ENCODE measurements around the gene CMTM7.

CMTM7 gene

DNA sequence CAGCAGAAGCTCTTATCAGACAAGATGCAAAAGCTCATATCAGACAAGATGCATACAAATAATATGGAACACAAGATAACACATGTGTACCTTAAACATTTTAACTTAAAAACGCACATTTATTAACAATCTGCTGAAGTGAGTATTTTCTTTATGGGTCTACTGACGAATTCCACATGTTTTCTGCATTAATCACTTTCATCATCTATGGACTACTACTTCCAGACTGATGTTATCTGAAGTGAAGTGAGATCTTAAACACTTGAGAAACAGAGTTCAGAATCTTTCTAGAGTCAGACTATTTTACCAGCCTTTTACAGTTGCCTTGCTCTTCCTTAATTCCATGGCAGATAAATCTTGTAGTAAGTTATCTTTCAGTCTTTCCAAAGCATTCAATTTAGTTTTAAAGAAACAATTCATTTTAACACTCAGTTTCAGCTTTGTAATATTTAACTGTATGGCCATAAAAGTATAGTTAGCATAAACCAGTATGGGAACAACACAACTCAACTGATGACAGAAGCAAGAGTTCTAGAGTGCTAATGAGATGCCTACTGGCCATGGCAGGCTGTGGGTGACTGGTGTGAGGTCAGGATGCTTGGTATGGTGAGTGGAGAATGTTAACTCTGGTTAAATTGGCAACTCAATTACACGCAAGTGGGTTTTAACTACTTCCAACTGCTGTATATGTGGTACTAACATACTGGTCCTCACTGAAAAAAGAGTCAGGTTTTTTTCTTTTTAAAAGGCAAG, 101.2 kb downstream of the CMTM7 start:
- no peak for DNase-seq (ENCODE audit: low spot score)

DNA sequence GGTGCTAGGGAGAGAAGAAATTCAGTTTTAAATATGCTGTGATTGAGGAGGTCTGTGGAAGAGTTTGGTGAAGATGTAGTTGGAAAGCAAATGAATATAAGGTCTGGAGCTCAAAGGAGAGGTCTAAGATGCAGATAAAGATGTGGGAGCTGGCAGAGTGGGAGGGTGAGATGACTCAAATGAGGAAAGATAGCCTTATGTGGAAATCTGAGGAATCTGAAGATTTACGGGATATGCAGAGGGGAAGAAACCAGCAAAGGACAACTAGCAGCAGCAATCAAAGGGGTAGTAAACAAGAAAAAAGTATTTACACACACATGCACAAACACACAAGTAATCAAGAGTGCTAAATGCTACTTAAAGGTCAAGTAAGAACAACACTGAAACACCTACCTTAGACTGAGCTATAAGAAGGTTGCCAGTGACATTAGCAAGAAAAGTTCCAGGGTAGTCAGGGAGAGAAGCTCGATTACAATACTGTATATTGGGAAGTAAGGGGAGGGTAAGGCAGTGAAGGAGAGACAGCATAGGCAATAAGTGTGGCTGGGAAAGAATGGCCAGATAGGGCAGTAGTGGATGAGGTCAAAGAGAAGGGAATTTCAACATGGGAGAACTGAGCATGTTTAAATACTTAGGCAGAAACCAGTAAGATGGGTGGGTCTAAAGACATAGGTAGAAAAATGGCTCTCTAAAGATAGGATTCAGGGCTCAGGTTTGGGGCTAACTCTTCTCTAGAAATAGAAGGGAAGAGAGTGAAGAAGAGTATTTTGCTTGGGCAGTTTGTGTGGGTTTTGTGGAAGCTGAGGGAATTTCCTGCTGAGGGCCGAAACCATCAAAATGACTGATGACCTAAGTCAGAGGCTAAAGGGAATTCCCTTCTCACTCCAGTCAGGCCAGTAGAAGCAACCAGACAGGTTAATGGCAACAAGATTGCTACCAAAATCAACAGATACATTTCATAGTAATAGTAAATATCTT, 102.1 kb downstream of the CMTM7 start:
- no peak for DNase-seq (ENCODE audit: low spot score)

DNA sequence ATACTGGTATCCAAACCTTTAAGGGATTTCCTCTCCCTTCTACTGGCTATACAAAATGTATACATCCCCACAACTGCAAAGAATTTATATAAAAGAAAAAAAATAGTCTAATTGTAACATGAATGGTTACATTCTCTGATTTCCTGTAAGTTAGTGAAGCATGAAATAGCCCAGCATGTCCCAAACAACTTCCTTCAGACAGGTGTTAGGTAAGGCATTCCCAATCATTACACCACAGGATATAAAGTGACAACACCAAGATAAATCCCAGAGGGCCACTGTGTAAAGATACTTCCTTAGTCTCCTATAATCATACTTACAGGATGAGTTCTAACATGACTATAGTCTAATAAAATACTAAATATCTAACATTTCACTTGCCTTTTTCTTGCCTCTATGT, 103.4 kb downstream of the CMTM7 start:
- DNase-seq (ENCODE audit: low spot score), result no peak

DNA sequence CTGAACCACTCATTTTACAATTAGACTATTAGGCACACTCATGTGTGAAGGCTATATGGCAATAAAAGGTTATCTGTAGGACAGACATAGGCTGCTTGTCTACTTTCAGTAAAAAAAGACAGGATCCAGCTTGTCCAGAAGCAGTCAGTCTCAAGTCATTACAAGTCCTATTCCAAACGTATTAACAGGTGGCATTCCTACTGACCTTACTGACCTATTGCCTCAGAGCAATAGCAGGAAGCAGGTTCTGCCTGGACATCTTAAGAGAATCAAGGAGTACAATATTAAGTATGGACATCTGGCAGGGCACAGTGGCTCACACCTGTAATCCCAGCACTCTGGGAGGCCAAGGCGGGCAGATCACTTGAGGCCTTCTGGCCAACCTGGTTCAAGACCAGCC, 104.0 kb downstream of the CMTM7 start:
- DNase-seq (ENCODE audit: low spot score), result no peak

DNA sequence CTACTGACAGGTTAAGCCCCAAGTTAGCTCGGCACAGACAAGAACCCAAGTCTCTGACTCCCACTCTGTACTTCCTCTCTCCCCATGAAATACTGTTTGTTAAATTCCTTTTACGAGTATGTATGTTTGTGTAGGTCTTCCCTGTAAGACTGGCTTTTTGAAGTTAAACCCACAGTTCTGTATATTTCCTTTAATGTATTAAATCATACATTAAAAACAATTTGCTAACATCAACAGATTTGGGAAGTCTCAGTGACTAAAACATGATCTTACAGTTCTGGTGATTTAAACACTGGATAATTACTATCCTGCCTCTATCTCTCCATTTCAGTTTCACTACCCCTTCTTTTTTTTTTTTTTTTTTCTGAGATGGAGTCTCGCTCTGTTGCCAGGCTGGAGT, 106.6 kb downstream of the CMTM7 start:
- no peak for DNase-seq (ENCODE audit: low spot score)

DNA sequence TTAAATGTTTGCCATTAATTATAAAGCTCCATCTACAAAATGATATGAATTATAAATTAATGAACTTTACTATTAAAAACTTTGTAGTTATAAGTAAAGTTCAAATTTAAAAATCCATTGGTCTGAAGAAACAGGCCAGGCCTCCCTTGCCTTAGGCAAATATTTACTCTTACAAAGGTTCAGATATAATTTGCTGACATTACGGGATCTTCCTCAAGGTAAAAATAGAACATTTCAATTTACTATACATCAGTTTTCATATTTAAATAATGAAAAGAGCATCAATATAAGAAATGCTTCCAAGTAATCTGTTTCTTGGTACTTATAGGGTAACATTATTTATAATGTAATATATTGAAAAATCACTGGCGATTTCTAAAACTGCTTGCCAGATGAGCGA, 107.3 kb downstream of the CMTM7 start:
- DNase-seq (ENCODE audit: low spot score), result no peak

DNA sequence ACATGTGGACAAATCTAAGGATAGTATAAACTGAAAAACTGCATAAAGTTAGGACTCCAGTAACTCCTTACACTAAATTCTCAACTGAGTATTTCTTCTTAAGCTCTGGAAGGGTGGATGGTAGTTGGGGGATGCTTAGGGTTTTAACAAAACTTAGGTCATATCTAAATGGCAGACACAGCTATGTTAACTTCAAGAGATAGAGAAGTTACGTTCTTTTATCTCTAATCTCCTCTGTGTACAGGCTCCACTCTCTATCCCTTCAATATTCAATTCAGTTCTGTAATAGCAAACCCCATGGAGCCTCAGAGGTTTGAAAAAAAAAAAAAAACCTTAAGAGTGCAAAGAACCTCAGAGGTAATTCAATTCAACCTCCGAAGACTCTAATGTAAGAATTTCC, 107.9 kb downstream of the CMTM7 start:
- DNase-seq (ENCODE audit: low spot score), result no peak

DNA sequence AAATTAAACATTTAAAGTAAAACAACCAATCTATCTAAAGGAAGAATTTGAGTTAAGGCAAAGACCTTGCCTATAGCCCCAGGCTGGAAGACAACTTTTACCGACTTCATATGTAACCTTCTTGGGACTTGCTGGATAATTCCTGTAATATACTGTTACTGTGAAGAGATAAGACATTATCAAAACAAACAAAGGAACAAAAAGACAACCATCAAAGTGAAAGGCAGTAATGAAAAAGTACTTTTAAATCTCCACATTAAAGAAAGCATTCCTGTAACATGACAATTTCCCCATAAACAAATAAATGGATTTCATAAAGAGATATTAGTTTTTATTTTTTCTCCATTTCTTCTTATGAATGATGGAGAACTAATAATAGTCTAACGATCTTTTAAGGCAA, 108.6 kb downstream of the CMTM7 start:
- no peak for DNase-seq (ENCODE audit: low spot score)

DNA sequence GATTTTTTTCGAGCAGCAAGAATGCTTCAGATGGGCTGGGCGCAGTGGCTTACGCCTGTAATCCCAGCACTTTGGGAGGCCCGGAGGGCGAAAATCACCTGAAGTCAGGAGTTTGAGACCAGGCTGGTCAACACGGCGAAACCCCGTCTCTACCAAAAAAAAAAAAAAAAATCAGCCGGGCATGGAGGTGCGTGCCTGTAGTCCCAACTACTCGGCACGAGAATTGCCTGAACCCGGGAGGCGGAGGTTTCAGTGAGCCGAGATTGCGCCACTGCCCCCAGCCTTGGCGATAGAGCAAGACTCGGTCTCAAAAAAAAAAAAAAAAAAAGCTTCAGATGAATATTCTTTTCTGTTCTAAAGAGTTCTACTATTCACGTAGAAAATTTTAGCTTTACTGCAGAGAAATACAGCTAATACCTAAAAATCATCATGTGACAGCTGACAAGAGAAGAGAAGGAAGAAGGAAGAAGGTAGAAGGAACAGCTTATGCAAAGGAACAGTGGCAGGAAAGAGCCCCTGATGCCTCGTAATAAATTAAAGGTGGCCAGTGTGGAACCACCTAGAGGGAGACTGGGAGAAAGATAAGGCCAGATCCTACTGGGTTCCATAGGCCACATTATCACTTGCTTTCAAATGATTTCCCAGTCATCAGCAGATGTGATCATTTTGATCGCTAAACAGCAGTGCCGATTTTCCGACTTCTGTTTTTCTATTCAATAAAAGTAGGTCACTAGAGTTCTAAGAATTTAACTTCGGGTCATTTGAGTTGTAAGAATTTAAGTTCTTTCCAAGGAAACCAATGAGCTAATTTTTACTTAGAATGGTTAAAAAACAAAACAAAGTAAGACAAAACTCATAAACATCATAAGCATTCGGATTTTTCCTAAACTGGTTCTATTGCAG, 109.5 kb downstream of the CMTM7 start:
- DNase-seq (ENCODE audit: low spot score), result peak; percentile 17

DNA sequence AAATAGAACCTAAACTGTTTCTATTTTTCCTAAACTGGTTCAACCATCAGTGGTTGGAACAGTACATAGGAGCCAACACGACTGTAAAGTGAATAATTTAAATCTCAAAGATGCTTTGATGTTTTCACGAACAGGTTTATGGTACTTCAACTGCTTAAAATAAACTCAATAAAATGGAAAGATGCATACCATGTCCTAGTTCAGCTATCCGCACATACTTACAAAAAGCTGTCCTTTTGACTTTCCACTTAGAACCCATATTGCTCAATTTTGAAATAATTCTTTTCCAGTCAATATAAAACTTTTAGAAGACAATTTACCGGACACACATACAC, 110.1 kb downstream of the CMTM7 start:
- no peak for DNase-seq (ENCODE audit: low spot score)

DNA sequence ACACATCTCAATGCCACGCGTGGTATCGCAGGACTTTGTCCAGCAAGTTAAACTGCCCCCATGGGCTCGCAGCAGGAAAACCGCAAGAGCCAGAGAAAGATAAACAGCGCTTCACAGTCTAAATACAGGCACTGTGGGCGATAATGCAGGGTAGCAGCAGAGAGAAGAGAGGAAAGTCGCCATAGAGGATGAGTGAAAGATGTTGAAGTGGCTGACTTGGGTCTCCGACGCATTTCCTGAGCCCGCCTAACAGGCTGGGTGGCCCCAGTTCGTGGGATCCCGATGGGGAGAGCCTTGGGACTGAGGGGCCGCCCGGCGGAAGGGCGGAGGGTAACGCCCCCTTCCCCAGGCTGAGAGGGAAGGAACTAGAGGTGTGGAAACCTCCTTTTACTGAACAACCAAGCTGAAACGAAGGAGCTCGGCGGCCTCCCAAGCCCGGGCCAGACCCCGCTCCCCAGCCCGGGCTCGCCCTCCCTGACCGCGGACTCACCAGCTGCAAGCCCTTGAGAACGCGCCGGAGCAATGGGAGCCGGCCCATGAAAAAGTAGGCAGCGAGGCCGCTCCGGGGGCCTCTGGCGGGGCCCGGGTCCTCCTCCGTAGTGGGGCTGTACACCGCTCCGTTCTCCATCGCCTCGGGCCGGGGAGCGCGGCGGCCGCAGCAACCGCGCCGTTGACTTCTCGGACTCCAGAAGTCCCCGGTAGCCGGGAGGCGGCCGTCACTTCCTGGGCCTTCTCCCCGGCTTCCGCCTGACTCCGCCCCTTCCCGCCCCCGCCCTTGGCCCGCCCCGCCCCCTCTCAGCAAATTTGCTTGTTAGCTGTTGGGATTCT, 110.7 kb downstream of the CMTM7 start, which contains the start of gene CMTM6:
Gene CMTM6, minus strand, starts transcription at position 735 of the 828 bp plus-strand sequence. Its CDS starts 107 bp downstream, at position 628.
- DNase-seq (ENCODE audit: low spot score), result peak; percentile 84

DNA sequence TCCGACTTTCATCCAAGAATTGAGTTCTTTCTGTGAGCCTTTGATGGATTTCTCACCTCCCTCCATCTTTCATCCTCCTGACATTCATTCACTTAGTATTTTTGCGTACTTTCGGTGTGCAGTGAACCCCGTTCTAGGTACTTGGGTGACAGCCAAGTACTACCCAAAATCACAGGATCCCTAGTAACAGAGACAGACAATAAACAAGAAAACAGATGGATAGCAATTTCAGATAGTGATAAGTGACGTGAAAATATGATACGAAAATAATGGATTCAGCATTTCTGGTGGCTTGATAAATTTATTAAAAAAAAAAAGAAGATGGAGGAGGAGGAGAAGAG, 111.3 kb downstream of the CMTM7 start:
- DNase-seq (ENCODE audit: low spot score), result no peak
